GM13976 (cell line): ENCODE data around the gene DMAC1.

Source experiments
- DNase-seq: peaks from one replicate; pipeline ENCODE4 v3.0.0; 2012; ENCODE audit warnings: low spot score
- in situ Hi-C: fragments of 300-500 bp; cut with MboI; formaldehyde crosslinking; loops from one replicate; pipeline ENCODE4 v1.12.0; 2022; ENCODE audit warnings: low sequenced_read_pairs, mixed read lengths, inconsistent platforms; ENCODE audit not compliant: unreplicated experiment
- TF ChIP-seq, protein P1 (sequence below): IDR thresholded peaks from 2 replicates; pipeline ENCODE4 v1.5.1; 2012; ENCODE audit warnings: borderline replicate concordance, mild to moderate bottlenecking; ENCODE audit not compliant: insufficient read depth; ENCODE audit errors: extremely low read depth, missing control alignments, control extremely low read depth

Gene DMAC1

DNA sequence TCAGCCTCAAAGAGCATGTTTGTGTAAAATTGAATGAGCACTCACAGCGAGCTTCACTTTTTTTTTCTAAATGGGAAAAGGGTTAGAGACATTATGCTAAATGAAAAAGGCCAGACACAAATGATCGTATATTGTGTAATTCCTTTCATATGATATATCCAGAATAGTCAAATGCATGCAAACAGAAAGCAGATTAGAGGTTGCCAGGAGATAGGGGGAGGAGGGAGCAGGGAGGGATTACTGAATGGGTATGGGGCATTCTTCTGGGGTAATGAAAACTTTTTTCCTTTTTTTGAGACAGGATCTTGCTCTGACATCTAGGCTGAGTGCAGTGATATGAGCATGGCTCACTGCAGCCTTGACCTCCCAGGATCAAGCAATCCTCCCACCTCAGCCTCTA is 47.1 kb downstream of the DMAC1 start:
- in situ Hi-C loops, result no loop called here
- TF ChIP-seq, protein P1, sequence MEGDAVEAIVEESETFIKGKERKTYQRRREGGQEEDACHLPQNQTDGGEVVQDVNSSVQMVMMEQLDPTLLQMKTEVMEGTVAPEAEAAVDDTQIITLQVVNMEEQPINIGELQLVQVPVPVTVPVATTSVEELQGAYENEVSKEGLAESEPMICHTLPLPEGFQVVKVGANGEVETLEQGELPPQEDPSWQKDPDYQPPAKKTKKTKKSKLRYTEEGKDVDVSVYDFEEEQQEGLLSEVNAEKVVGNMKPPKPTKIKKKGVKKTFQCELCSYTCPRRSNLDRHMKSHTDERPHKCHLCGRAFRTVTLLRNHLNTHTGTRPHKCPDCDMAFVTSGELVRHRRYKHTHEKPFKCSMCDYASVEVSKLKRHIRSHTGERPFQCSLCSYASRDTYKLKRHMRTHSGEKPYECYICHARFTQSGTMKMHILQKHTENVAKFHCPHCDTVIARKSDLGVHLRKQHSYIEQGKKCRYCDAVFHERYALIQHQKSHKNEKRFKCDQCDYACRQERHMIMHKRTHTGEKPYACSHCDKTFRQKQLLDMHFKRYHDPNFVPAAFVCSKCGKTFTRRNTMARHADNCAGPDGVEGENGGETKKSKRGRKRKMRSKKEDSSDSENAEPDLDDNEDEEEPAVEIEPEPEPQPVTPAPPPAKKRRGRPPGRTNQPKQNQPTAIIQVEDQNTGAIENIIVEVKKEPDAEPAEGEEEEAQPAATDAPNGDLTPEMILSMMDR, result no peak
- no peak for DNase-seq
